WTC11 (cell line): ENCODE data around the gene RELT. TPM values are rescaled to one million over a fixed set of nuclear protein-coding genes. Genes with fewer than 3 reads are reported as not detected.

Experiments
- ATAC-seq: fragments of 200-7000 bp; cut with Tn5 transposase; 2 replicates; pipeline ENCODE4 v1.10.0; 2021; ENCODE audit warnings: mild to moderate bottlenecking, moderate library complexity
- CTCF ChIA-PET: fragments of 300-600 bp; sonication (Branson Sonifier 250); formaldehyde crosslinking; loops from one replicate; lab custom pipeline; 2021; ENCODE audit warnings: antibody characterized with exemption; lab: Charles Lee
- POLR2A ChIA-PET: fragments of 350-600 bp; sonication (Branson Sonifier 250); formaldehyde crosslinking; loops from one replicate; lab custom pipeline; 2021; ENCODE audit warnings: antibody characterized with exemption; lab: Charles Lee
- DNase-seq: peaks from one replicate; pipeline ENCODE4 v3.0.0; 2021; ENCODE audit warnings: low spot score
- H3K27ac Mint-ChIP-seq: 2 replicates; pipeline ENCODE4 v1.8.0; 2021; ENCODE audit warnings: mixed read lengths
- H3K27me3 Mint-ChIP-seq: 2 replicates; pipeline ENCODE4 v1.8.0; 2021; ENCODE audit warnings: low read depth, mild to moderate bottlenecking, moderate library complexity, mixed read lengths
- H3K36me3 Mint-ChIP-seq: 2 replicates; pipeline ENCODE4 v1.8.0; 2021; ENCODE audit warnings: mixed read lengths
- H3K4me1 Mint-ChIP-seq: 2 replicates; pipeline ENCODE4 v1.8.0; 2022; ENCODE audit warnings: mixed read lengths
- H3K4me3 Mint-ChIP-seq: 2 replicates; pipeline ENCODE4 v1.8.0; 2021; ENCODE audit warnings: mild to moderate bottlenecking, moderate library complexity, mixed read lengths
- H3K9me3 Mint-ChIP-seq: 2 replicates; pipeline ENCODE4 v1.8.0; 2021; ENCODE audit warnings: mixed read lengths
- AFF4 ChIP-seq: sonication (generic); formaldehyde crosslinking; IDR thresholded peaks from 2 replicates; pipeline ENCODE4 v1.8.1; 2023; ENCODE audit warnings: mild to moderate bottlenecking, missing genetic modification reagents, borderline replicate concordance
- ATF2 ChIP-seq: sonication (generic); formaldehyde crosslinking; IDR thresholded peaks from 2 replicates; pipeline ENCODE4 v1.8.1; 2022; ENCODE audit warnings: low read depth, missing genetic modification reagents, borderline replicate concordance
- E2F4 ChIP-seq: sonication (generic); formaldehyde crosslinking; IDR thresholded peaks from 2 replicates; pipeline ENCODE4 v1.8.1; 2022; ENCODE audit warnings: low read depth, mild to moderate bottlenecking, moderate library complexity, missing genetic modification reagents, borderline replicate concordance
- NR3C1 ChIP-seq: sonication (generic); formaldehyde crosslinking; conservative IDR thresholded peaks from 2 replicates; pipeline ENCODE4 v1.8.1; 2023; ENCODE audit warnings: low read depth, mild to moderate bottlenecking, missing genetic modification reagents
- TCF7 ChIP-seq: sonication (generic); formaldehyde crosslinking; IDR thresholded peaks from 2 replicates; pipeline ENCODE4 v1.8.0; 2022; ENCODE audit warnings: mild to moderate bottlenecking, low read depth, missing genetic modification reagents, moderate library complexity
- TEAD4 ChIP-seq: sonication (generic); formaldehyde crosslinking; IDR thresholded peaks from 2 replicates; pipeline ENCODE4 v1.8.0; 2022; ENCODE audit warnings: mild to moderate bottlenecking, missing genetic modification reagents
- USF2 ChIP-seq: sonication (generic); formaldehyde crosslinking; IDR thresholded peaks from 2 replicates; pipeline ENCODE4 v1.8.1; 2023; ENCODE audit warnings: mild to moderate bottlenecking, missing genetic modification reagents, moderate library complexity
- ZNF232 ChIP-seq: sonication (generic); formaldehyde crosslinking; IDR thresholded peaks from 2 replicates; pipeline ENCODE4 v1.8.0; 2022; ENCODE audit warnings: mild to moderate bottlenecking, missing genetic modification reagents
- ZNF396 ChIP-seq: fragments of 250-450 bp; sonication (Bioruptor Pico); IDR thresholded peaks from 2 replicates; pipeline ENCODE4 v1.8.0; 2021; ENCODE audit warnings: mild to moderate bottlenecking, moderate library complexity, borderline replicate concordance
- ZNF423 ChIP-seq: fragments of 250-450 bp; sonication (Bioruptor Pico); IDR thresholded peaks from 2 replicates; pipeline ENCODE4 v2.1.2; 2022; ENCODE audit warnings: mild to moderate bottlenecking, moderate library complexity
- total RNA-seq: library from RNA; stranded (reverse); gene quantifications from 3 replicates; pipeline ENCODE4 v1.2.3, GENCODE V29; 2021
- TF ChIP-seq, protein P1 (sequence below): sonication (generic); formaldehyde crosslinking; IDR thresholded peaks from 2 replicates; pipeline ENCODE4 v1.8.1; 2023; ENCODE audit warnings: mild to moderate bottlenecking, missing genetic modification reagents

The RELT gene
- total RNA-seq, 1 experiment from 2014 or later = 6.7 TPM

GRCh38 chr11:73345481-73346160 lies 30.6 kb upstream of the RELT start:
- ChIA-PET POLR2A (no interaction called here), CTCF (interaction anchor here (0.8 to 3.4 kb wide), 4 partner anchors 10 to 54 kb away, joined by 3 to 21 read pairs (median 8); no protein-coding TSS in a partner anchor)
- Mint-ChIP-seq H3K36me3 (no peaks in the 10 kb centered on the region), H3K9me3 (no peaks in the 10 kb centered on the region), H3K27ac (no peak overlapping the region), H3K4me3 (no peak overlapping the region), H3K27me3 (peaks cover 27% of the 10 kb centered on the region), H3K4me1 (peaks cover 12% of the 10 kb centered on the region)
- ATAC-seq (no peak), DNase-seq (no peak)
- TF ChIP-seq USF2 (no peak), NR3C1 (no peak), TCF7 (no peak), ZNF396 (CRISPR knock-in tag) (no peak)
- TF ChIP-seq, all 79 proteins: peak for 0

DNA sequence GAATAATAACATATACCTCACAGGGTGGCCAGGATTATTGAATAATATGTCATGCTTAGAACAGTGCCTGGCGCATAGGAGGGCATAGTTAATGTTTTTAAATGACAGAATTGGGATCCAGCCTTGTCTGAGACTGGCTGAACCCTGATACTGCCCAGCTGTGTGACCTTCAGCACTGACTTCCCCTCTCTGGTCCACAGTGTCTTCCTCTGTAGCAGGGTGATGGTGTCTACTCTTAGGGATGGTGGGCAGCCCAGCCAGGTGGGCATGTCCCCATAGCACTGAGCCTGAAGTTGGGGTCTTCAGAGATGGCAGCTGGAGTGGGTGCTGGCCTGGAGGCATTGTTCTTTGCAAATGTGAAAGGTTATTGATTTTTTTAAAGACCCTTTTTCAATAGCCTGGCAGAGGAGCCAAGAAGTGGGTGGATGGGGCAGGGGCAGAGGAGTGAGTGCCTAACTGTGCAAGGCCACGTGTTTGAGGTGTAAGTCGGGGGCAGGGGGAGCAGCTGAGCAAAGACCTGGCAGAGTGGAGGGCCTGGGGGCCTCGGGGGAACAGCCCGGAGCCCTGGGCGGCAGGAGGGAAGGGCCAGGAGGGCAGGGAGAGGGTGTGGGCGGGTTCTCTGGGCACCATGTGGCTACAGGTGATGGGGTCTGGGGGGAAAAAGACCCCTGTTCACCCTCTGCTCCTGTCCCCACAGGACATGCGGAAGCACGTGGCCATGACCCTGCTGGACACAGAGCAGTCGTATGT lies 29.8 kb upstream of the RELT start:
- no peaks in the 10 kb centered on the region for H3K36me3 Mint-ChIP-seq
- TF ChIP-seq ZNF232 (CRISPR knock-in tag) (no peak), ATF2 (CRISPR knock-in tag) (no peak)
- DNase-seq (no peak), ATAC-seq (no peak)
- peaks cover 12% of the 10 kb centered on the region for H3K4me1 Mint-ChIP-seq
- H3K9me3 Mint-ChIP-seq = no peaks in the 10 kb centered on the region
- peaks cover 20% of the 10 kb centered on the region for H3K27me3 Mint-ChIP-seq
- ChIA-PET CTCF (interaction anchor here (1.5 to 3.4 kb wide), 2 partner anchors 11 to 40 kb away, joined by 5 to 21 read pairs; no protein-coding TSS in a partner anchor), POLR2A (no interaction called here)
- no peak overlapping the region for H3K4me3 Mint-ChIP-seq
- H3K27ac Mint-ChIP-seq = no peak overlapping the region

GRCh38 chr11:73347067-73347466 lies 29.1 kb upstream of the RELT start:
- ChIA-PET POLR2A (no interaction called here), CTCF (interaction anchor here (1.5 to 3.4 kb wide), 3 partner anchors 10 to 40 kb away, joined by 5 to 21 read pairs (median 6); no protein-coding TSS in a partner anchor)
- Mint-ChIP-seq H3K36me3 (no peaks in the 10 kb centered on the region), H3K27ac (no peak overlapping the region), H3K4me3 (no peak overlapping the region), H3K9me3 (no peaks in the 10 kb centered on the region), H3K4me1 (peaks cover 12% of the 10 kb centered on the region), H3K27me3 (peaks cover 12% of the 10 kb centered on the region)
- ATAC-seq (no peak), DNase-seq (no peak)
- TF ChIP-seq E2F4 (CRISPR knock-in tag) = no peak
- peak; percentile 7; the same call in 1 of the 2 replicates for TF ChIP-seq ZNF423 (CRISPR knock-in tag)

- H3K9me3 Mint-ChIP-seq = no peaks in the 10 kb centered on the region
- POLR2A ChIA-PET = interaction anchor here (0.5 kb wide), 1 partner anchor 477 kb away, joined by 4 read pairs; no protein-coding TSS in a partner anchor
- peaks cover 3% of the 10 kb centered on the region; the same call in 1 of the 2 replicates for H3K4me1 Mint-ChIP-seq
- no peak for DNase-seq
- CTCF ChIA-PET = interaction anchor here (1.0 to 5.0 kb wide), 8 partner anchors 12 to 312 kb away, joined by 3 to 127 read pairs (median 17); partner anchors contain the start of gene ARHGEF17
- peaks cover under 1% of the 10 kb centered on the region; the same call in 1 of the 2 replicates for H3K27me3 Mint-ChIP-seq
- H3K4me3 Mint-ChIP-seq = no peak overlapping the region
- ATAC-seq = 0 out of 2 replicates have a peak, but pooled peaks have one; percentile 10
- no peaks in the 10 kb centered on the region for H3K36me3 Mint-ChIP-seq
- no peak overlapping the region for H3K27ac Mint-ChIP-seq
- TF ChIP-seq AFF4 (CRISPR knock-in tag) (no peak), TEAD4 (CRISPR knock-in tag) (no peak)
- TF ChIP-seq, protein P1, sequence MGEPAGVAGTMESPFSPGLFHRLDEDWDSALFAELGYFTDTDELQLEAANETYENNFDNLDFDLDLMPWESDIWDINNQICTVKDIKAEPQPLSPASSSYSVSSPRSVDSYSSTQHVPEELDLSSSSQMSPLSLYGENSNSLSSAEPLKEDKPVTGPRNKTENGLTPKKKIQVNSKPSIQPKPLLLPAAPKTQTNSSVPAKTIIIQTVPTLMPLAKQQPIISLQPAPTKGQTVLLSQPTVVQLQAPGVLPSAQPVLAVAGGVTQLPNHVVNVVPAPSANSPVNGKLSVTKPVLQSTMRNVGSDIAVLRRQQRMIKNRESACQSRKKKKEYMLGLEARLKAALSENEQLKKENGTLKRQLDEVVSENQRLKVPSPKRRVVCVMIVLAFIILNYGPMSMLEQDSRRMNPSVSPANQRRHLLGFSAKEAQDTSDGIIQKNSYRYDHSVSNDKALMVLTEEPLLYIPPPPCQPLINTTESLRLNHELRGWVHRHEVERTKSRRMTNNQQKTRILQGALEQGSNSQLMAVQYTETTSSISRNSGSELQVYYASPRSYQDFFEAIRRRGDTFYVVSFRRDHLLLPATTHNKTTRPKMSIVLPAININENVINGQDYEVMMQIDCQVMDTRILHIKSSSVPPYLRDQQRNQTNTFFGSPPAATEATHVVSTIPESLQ (CRISPR knock-in tag) = no peak
These were observed 27.4 kb upstream of the RELT start for GRCh38 chr11:73348838-73349237.
